ENCODE measurements around the gene IFI16.
"Not testable (repeated sequence)": the region's sequence is repeated elsewhere in the genome, so short reads cannot be mapped to it uniquely, and the experiment has no call there.

IFI16 gene

DNA sequence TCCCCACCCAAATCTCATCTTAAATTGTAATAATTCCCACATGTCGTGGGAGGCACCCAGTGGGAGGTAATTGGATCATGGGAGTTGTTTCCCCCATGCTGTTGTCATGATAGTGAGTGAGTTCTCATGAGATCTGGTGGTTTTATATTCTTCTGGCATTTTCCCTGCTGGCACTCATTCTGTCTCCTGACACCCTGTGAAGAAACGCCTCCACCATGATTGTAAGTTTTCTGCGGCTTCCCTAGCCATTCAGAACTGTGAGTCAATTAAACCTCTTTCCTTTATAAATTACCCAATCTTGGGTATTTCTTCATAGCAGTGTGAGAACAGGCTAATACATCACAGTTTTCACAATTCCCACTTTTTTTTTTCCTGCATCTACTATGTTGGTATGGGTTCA, 93.3 kb downstream of the IFI16 start:
- not testable (repeated sequence) for ATAC-seq

Data from activated CD4-positive, CD25-positive, alpha-beta regulatory T cell treated with anti-CD3 and anti-CD28 coated beads, Interleukin-2, amount 50 U/mL, for 24 hours (primary cell).